Fibroblast of lung (primary cell): ENCODE results near the gene NES. TPM values are rescaled to one million over a fixed set of nuclear protein-coding genes. Genes with fewer than 3 reads are reported as not detected.

Experiments used
- DNase-seq, 2 donors: peaks; one replicate each; pipeline versions ENCODE4 v3.0.0 to v3.0.0-alpha.2; 2010; ENCODE audit warnings: low read depth in 2 of 2
- H2AFZ ChIP-seq: 2 replicates; pipeline ENCODE4 v1.5.1; 2012; ENCODE audit warnings: low read length, control low read depth, inconsistent platforms
- H3K27ac ChIP-seq: 2 replicates; pipeline ENCODE4 v1.5.1; 2011; ENCODE audit warnings: low read length, control low read depth; ENCODE audit not compliant: insufficient read depth
- H3K27me3 ChIP-seq: 2 replicates; pipeline ENCODE4 v1.5.1; 2011; ENCODE audit warnings: mild to moderate bottlenecking, low read length; ENCODE audit not compliant: control insufficient read depth, insufficient read depth
- H3K36me3 ChIP-seq: 2 replicates; pipeline ENCODE4 v1.5.1; 2011; ENCODE audit warnings: low read length; ENCODE audit not compliant: control insufficient read depth, insufficient read depth
- H3K4me1 ChIP-seq: 2 replicates; pipeline ENCODE4 v1.5.1; 2011; ENCODE audit warnings: low read length; ENCODE audit not compliant: control insufficient read depth, insufficient read depth; ENCODE audit errors: extremely low read depth
- H3K4me2 ChIP-seq: 2 replicates; pipeline ENCODE4 v1.5.1; 2011; ENCODE audit warnings: low read length, control low read depth; ENCODE audit not compliant: insufficient read depth; ENCODE audit errors: extremely low read depth
- H3K4me3 ChIP-seq, 4 experiments: fragments of 200-600 bp in 1 of 4; sonication (generic) in 1 of 4; replicated peaks in 1 of 4; 2 replicates each; pipeline ENCODE4 v1.5.1; 2011 to 2016; ENCODE audit warnings: low read length in 4 of 4, low read depth in 3 of 4, mild to moderate bottlenecking in 3 of 4, control low read depth in 2 of 4, inconsistent platforms in 1 of 4, mixed read lengths in 1 of 4; ENCODE audit not compliant: insufficient read depth in 1 of 4; ENCODE audit errors: control extremely low read depth in 1 of 4
- H3K79me2 ChIP-seq: 2 replicates; pipeline ENCODE4 v1.5.1; 2012; ENCODE audit warnings: mild to moderate bottlenecking, low read length, inconsistent platforms; ENCODE audit not compliant: control insufficient read depth, insufficient read depth
- H3K9ac ChIP-seq: 2 replicates; pipeline ENCODE4 v1.5.1; 2011; ENCODE audit warnings: mild to moderate bottlenecking, low read length, control low read depth; ENCODE audit not compliant: insufficient read depth
- H3K9me3 ChIP-seq: 2 replicates; pipeline ENCODE4 v1.5.1; 2012; ENCODE audit warnings: low read depth, low read length; ENCODE audit not compliant: control insufficient read depth, insufficient read depth
- H4K20me1 ChIP-seq: 2 replicates; pipeline ENCODE4 v1.5.1; 2011; ENCODE audit warnings: low read length; ENCODE audit not compliant: control insufficient read depth, insufficient read depth; ENCODE audit errors: extremely low read depth
- EZH2 ChIP-seq: IDR thresholded peaks from 2 replicates; pipeline ENCODE4 v1.5.1; 2012; ENCODE audit warnings: low read length, control low read depth, mild to moderate bottlenecking; ENCODE audit errors: missing control alignments
- polyA plus RNA-seq, 2 donors: library from polyadenylated mRNA; depleted of rRNA in 1 of 2; stranded (reverse) in 1 of 2; unstranded in 1 of 2; fragments of >200 nt; gene quantifications; 2 replicates each; pipeline ENCODE4 v1.2.1, GENCODE V29; 2011 to 2012; ENCODE audit warnings: missing spikeins in 1 of 2
- total RNA-seq: library from RNA; depleted of rRNA; stranded (reverse); fragments of >200 nt; gene quantifications from 2 replicates; pipeline ENCODE4 v1.2.1, GENCODE V29; 2014
- TF ChIP-seq, protein P1 (sequence below), 2 donors: IDR thresholded peaks in 1 of 2; conservative IDR thresholded peaks in 1 of 2; 1 replicate in 1 of 2; 2 replicates in 1 of 2; pipeline ENCODE4 v1.5.1; 2011 to 2012; ENCODE audit warnings: low read length in 2 of 2, control low read depth in 1 of 2, inconsistent platforms in 1 of 2, low read depth in 1 of 2, mild to moderate bottlenecking in 1 of 2

The NES gene
- total and polyA plus RNA-seq, 2 donors (not counting 1 experiment from before 2014, with no cell fraction given), result 34.6 to 87.4 TPM

DNA sequence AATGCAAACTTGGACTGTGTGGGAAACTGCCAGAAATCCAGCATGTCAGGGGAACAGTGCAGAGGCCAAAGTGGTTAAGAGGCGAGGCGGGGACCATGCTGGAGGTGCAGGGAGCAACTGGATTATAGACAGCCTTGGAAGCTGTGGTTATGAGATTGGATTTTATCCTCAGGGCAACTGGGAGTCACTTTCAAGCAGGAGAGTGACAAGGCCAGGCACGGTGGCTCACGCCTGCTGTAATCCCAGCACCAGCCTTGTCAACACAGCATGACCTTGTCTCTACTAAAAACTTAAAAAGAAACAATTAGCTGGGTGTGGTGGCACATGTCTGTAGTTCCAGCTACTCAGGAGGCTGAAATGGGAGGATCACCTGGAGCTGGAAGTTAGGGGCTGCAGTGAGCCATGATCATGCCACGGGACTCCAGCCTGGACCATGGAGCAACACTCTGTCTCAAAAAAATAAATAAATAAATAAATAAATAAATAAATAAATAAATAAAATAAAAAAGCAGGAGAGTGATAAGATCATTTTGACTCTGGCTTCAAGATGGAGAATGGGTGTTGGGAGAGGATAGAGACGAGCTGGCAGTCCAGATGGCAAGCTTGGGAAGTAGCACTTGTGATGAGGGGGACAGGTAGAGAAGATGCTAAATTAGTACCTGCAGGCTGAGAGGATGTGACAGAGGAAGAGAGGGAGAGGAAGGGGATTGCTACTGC, 54.5 kb downstream of the NES start:
- H3K27me3 ChIP-seq, result peaks cover 62% of the 10 kb centered on the region
- H3K9me3 ChIP-seq, result no peaks in the 10 kb centered on the region
- H3K36me3 ChIP-seq, result no peaks in the 10 kb centered on the region
- DNase-seq, result no peak
- no peaks in the 10 kb centered on the region for H3K79me2 ChIP-seq
- H2AFZ ChIP-seq, result no peak overlapping the region
- no peaks in the 10 kb centered on the region for H4K20me1 ChIP-seq
- no peak overlapping the region for H3K27ac ChIP-seq
- TF ChIP-seq EZH2, result peak; percentile 73
- TF ChIP-seq, protein P1, sequence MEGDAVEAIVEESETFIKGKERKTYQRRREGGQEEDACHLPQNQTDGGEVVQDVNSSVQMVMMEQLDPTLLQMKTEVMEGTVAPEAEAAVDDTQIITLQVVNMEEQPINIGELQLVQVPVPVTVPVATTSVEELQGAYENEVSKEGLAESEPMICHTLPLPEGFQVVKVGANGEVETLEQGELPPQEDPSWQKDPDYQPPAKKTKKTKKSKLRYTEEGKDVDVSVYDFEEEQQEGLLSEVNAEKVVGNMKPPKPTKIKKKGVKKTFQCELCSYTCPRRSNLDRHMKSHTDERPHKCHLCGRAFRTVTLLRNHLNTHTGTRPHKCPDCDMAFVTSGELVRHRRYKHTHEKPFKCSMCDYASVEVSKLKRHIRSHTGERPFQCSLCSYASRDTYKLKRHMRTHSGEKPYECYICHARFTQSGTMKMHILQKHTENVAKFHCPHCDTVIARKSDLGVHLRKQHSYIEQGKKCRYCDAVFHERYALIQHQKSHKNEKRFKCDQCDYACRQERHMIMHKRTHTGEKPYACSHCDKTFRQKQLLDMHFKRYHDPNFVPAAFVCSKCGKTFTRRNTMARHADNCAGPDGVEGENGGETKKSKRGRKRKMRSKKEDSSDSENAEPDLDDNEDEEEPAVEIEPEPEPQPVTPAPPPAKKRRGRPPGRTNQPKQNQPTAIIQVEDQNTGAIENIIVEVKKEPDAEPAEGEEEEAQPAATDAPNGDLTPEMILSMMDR (conservative IDR thresholded peaks at IDR 0.05 in 1 of 2, IDR thresholded peaks at IDR 0.05 in 1 of 2; ENCODE audit: low read depth in 1 of 2, low read length in 2 of 2), result no peak
- H3K4me1 ChIP-seq, result no peaks in the 10 kb centered on the region
- H3K9ac ChIP-seq, result no peak overlapping the region
- H3K4me2 ChIP-seq, result no peak overlapping the region
- H3K4me3 ChIP-seq, result no peak overlapping the region

GRCh38 chr1:156619582-156619955, 57.6 kb downstream of the NES start:
- Histone ChIP-seq H2AFZ (no peak overlapping the region), H4K20me1 (no peaks in the 10 kb centered on the region), H3K9ac (no peak overlapping the region), H3K36me3 (no peaks in the 10 kb centered on the region), H3K4me1 (no peaks in the 10 kb centered on the region), H3K4me3 (no peak overlapping the region), H3K4me2 (no peak overlapping the region), H3K27ac (no peak overlapping the region), H3K9me3 (no peaks in the 10 kb centered on the region), H3K27me3 (peaks cover 49% of the 10 kb centered on the region), H3K79me2 (no peaks in the 10 kb centered on the region)
- TF ChIP-seq, protein P1 (conservative IDR thresholded peaks at IDR 0.05 in 1 of 2, IDR thresholded peaks at IDR 0.05 in 1 of 2; ENCODE audit: low read depth in 1 of 2, low read length in 2 of 2), result no peak
- no peak for TF ChIP-seq EZH2
- no peak for DNase-seq

- Histone ChIP-seq H3K4me1 (no peaks in the 10 kb centered on the region), H4K20me1 (no peaks in the 10 kb centered on the region), H2AFZ (no peak within 1 kb of the TSS), H3K27me3 (peaks cover 44% of the 10 kb centered on the region), H3K27ac (no peak within 1 kb of the TSS), H3K36me3 (no peaks in the 10 kb centered on the region), H3K79me2 (no peaks in the 10 kb centered on the region), H3K9ac (no peak within 1 kb of the TSS), H3K4me2 (no peak within 1 kb of the TSS), H3K4me3 (no peak within 1 kb of the TSS), H3K9me3 (no peaks in the 10 kb centered on the region)
- no peak for DNase-seq
- no peak for TF ChIP-seq EZH2
- TF ChIP-seq, protein P1 (conservative IDR thresholded peaks at IDR 0.05 in 1 of 2, IDR thresholded peaks at IDR 0.05 in 1 of 2; ENCODE audit: low read depth in 1 of 2, low read length in 2 of 2), result peak; percentile 21 to 45
Observed at GRCh38 chr1:156618853-156619581, 58.2 kb downstream of the NES start, which contains the start of gene HAPLN2. Gene HAPLN2 (plus strand): TSS chr1:156619415. CDS start chr1:156623491, 4,076 bp downstream.
